ENCODE results near the gene COL5A1. TPM values are rescaled to one million over a fixed set of nuclear protein-coding genes. Genes with fewer than 3 reads are reported as not detected.

Gene COL5A1
- total RNA-seq, 1 donor from 2014 or later = 1,552 TPM

DNA sequence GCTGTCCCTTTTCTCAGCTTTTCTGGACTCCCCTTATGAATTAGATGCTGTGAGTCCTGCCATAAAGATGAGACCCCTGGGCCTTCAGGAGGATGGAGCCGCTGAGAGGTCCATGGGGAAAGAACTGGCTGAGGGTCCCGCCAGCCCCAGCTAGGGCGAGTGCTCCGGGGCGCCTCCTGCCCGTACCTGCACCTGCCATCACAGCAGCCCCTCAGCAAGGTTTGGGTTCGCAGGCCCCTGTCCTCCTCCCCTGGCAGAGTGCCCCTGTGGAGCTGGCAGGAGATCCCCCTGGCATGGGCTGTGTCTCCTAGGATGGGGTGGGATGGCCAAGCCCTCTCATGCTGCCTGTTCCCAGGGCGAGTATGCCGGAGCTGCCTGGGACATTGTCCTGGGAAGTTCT, 64.2 kb downstream of the COL5A1 start:
- Mint-ChIP-seq H3K27ac (ENCODE audit: unreplicated experiment) (peak overlapping the region; percentile 93), H3K4me1 (ENCODE audit: unreplicated experiment) (peaks cover 71% of the 10 kb centered on the region), H3K9me3 (ENCODE audit: unreplicated experiment) (no peaks in the 10 kb centered on the region), H3K36me3 (ENCODE audit: unreplicated experiment) (peaks cover 36% of the 10 kb centered on the region), H3K4me3 (ENCODE audit: unreplicated experiment) (no peak overlapping the region), H3K27me3 (ENCODE audit: unreplicated experiment) (no peaks in the 10 kb centered on the region)
- DNase-seq (ENCODE audit: extremely low spot score, unreplicated experiment) = no peak
- TF ChIP-seq, protein P1, sequence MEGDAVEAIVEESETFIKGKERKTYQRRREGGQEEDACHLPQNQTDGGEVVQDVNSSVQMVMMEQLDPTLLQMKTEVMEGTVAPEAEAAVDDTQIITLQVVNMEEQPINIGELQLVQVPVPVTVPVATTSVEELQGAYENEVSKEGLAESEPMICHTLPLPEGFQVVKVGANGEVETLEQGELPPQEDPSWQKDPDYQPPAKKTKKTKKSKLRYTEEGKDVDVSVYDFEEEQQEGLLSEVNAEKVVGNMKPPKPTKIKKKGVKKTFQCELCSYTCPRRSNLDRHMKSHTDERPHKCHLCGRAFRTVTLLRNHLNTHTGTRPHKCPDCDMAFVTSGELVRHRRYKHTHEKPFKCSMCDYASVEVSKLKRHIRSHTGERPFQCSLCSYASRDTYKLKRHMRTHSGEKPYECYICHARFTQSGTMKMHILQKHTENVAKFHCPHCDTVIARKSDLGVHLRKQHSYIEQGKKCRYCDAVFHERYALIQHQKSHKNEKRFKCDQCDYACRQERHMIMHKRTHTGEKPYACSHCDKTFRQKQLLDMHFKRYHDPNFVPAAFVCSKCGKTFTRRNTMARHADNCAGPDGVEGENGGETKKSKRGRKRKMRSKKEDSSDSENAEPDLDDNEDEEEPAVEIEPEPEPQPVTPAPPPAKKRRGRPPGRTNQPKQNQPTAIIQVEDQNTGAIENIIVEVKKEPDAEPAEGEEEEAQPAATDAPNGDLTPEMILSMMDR (IDR thresholded peaks at IDR 0.05) = no peak

DNA sequence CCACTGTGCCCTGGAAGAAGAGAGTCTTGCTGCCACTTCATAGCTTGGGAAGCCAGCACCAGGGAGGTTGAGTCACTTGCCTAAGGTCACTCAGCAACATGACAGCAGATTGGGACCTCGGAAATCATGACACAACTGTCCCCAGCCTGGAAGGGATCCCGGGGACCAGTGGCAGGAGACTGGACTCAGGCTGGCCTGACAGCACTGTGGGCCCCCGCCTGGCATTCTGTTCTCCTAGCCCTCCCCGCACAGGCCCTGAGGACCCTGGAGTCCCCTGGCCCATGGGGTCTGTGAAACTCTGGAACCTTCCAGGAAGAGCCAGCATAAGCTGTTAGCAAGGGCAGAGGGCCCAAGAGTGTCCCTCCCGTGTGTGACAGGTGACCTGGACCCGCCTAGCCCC, 64.9 kb downstream of the COL5A1 start:
- H3K4me1 Mint-ChIP-seq (ENCODE audit: unreplicated experiment) = peaks cover 74% of the 10 kb centered on the region
- DNase-seq (ENCODE audit: extremely low spot score, unreplicated experiment) = no peak
- TF ChIP-seq, protein P1 (IDR thresholded peaks at IDR 0.05) = no peak
- H3K27ac Mint-ChIP-seq (ENCODE audit: unreplicated experiment) = peak overlapping the region; percentile 93
- H3K27me3 Mint-ChIP-seq (ENCODE audit: unreplicated experiment) = no peaks in the 10 kb centered on the region
- no peak overlapping the region for H3K4me3 Mint-ChIP-seq (ENCODE audit: unreplicated experiment)
- no peaks in the 10 kb centered on the region for H3K9me3 Mint-ChIP-seq (ENCODE audit: unreplicated experiment)
- peaks cover 29% of the 10 kb centered on the region for H3K36me3 Mint-ChIP-seq (ENCODE audit: unreplicated experiment)

DNA sequence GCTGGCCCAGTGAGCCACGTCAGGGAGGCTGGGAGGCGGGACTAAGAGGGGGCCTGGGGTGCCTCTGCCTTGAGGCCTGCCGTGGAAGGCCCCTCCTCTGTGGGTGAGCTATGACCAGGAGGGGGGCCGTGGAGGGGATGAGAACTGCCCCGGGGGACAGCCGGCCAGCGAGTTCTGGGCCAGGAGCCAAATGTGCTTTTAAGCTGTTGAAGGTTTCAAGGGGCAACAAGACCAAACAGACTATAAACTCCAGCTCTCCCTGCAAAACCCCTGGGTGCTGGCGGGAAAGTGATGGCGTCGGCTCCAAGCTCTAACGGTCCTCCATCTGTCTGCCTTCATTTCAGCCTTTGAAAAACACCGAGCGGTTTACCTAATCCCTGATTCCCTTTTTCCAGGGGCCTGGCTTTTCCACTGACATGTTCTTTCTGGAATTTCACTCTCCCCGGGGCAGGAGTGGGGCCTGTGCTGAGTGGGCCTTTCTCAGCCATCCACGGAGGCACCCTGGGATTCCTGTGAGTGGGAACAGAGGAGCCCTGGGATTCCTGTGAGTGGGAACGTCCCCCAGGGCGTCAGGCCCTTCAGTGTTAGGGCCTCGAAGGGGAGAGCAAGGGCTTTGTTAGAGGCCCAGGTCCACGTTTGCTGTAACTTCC, 65.6 kb downstream of the COL5A1 start:
- TF ChIP-seq, protein P1 (IDR thresholded peaks at IDR 0.05) = no peak
- peak overlapping the region; percentile 93 for H3K27ac Mint-ChIP-seq (ENCODE audit: unreplicated experiment)
- peak; percentile 96 for DNase-seq (ENCODE audit: extremely low spot score, unreplicated experiment)
- H3K27me3 Mint-ChIP-seq (ENCODE audit: unreplicated experiment) = no peaks in the 10 kb centered on the region
- H3K36me3 Mint-ChIP-seq (ENCODE audit: unreplicated experiment) = peaks cover 27% of the 10 kb centered on the region
- H3K9me3 Mint-ChIP-seq (ENCODE audit: unreplicated experiment) = no peaks in the 10 kb centered on the region
- H3K4me3 Mint-ChIP-seq (ENCODE audit: unreplicated experiment) = peak overlapping the region; percentile 29
- H3K4me1 Mint-ChIP-seq (ENCODE audit: unreplicated experiment) = peaks cover 77% of the 10 kb centered on the region

DNA sequence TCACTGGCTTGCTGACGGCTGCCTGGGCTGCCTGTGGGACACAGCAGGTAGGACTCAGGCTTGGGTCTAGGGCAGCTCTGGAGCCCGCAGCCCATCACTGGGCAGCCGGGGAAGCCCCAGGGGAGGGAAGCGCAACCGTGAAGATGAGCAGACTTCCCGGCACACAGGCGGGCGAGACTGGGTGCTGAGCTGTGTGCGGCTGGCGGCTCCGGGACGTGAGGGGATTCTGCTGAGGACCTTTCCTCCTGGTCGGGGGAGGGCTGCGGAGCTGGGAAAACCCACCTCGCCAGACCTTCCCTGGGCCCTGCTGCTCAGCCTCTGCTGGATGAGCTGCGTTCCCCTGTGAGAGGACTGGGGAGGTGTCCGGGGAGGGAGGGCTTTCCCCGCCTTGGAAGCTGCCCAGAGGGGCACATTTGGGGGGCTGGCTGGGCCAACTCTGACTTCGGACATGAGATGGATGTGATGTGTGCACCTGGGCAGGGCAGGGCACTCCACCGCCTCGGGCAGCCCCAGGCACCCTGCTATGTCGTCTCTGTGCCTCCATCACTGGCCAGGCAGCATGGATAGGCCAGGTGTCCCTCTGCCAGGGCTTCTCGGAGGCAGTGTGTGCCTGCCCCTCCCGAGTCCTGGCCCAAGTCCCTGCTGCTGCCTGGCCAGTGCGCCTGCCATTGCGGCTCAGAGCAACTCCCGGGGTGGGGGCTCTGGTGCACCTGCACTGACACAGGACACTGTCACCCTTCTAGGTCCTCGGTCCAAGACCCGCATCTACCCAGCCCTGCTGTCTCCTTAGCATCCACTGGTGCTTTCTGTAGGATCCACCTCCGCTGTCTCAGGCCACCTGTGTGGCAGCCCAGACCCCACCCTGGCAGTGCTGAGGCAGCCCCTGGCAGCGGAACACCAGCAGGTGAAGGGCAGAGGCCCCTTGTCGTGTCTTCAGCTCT, 66.4 kb downstream of the COL5A1 start:
- no peak for DNase-seq (ENCODE audit: extremely low spot score, unreplicated experiment)
- Mint-ChIP-seq H3K4me1 (ENCODE audit: unreplicated experiment) (peaks cover 75% of the 10 kb centered on the region), H3K27ac (ENCODE audit: unreplicated experiment) (peak overlapping the region; percentile 93), H3K27me3 (ENCODE audit: unreplicated experiment) (no peaks in the 10 kb centered on the region), H3K36me3 (ENCODE audit: unreplicated experiment) (peaks cover 23% of the 10 kb centered on the region), H3K4me3 (ENCODE audit: unreplicated experiment) (no peak overlapping the region), H3K9me3 (ENCODE audit: unreplicated experiment) (no peaks in the 10 kb centered on the region)
- TF ChIP-seq, protein P1 (IDR thresholded peaks at IDR 0.05) = no peak

DNA sequence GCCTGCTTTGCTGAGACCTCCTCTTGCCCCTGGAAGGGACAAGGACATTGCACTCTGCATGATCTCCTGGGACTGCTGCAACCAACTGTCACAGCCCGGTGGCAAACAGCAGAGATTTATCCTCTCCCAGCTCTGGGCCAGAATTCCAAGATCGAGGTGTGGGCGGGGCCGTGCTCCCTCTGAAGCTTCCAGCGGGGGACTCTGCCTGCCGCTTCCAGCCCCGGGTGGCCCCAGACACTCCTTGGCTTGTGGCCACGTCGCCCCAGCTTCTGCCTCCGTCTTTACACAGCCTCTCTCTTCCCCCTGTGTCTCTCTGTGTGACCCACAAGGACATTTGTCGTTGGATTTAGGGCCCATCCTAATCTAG, 67.1 kb downstream of the COL5A1 start:
- no peaks in the 10 kb centered on the region for H3K9me3 Mint-ChIP-seq (ENCODE audit: unreplicated experiment)
- H3K4me3 Mint-ChIP-seq (ENCODE audit: unreplicated experiment) = no peak overlapping the region
- TF ChIP-seq, protein P1 (IDR thresholded peaks at IDR 0.05) = no peak
- peaks cover 26% of the 10 kb centered on the region for H3K36me3 Mint-ChIP-seq (ENCODE audit: unreplicated experiment)
- H3K27ac Mint-ChIP-seq (ENCODE audit: unreplicated experiment) = peak overlapping the region; percentile 93
- DNase-seq (ENCODE audit: extremely low spot score, unreplicated experiment) = no peak
- peaks cover 76% of the 10 kb centered on the region for H3K4me1 Mint-ChIP-seq (ENCODE audit: unreplicated experiment)
- no peaks in the 10 kb centered on the region for H3K27me3 Mint-ChIP-seq (ENCODE audit: unreplicated experiment)

All from osteocyte (in vitro differentiated cells).